Esophagus squamous epithelium (tissue), 4 donors: Measurements from ENCODE around the gene LCAT.

ENCODE experiments used
- POLR2A ChIP-seq, 4 donors: fragments of 450-650 bp; IDR thresholded peaks; one replicate each; pipeline ENCODE4 v1.6.1; 2017; ENCODE audit warnings: antibody characterized with exemption in 4 of 4, mild to moderate bottlenecking in 4 of 4, moderate library complexity in 3 of 4
- TF ChIP-seq, protein P1 (sequence below), 6 experiments: fragments of 450-650 bp in 4 of 6; fragments of 200-600 bp in 2 of 6; sonication (generic) in 2 of 6; IDR thresholded peaks; one replicate each; pipeline ENCODE4 v1.5.1; 2016 to 2019; ENCODE audit warnings: antibody characterized with exemption in 6 of 6, mild to moderate bottlenecking in 4 of 6, moderate library complexity in 4 of 6

DNA sequence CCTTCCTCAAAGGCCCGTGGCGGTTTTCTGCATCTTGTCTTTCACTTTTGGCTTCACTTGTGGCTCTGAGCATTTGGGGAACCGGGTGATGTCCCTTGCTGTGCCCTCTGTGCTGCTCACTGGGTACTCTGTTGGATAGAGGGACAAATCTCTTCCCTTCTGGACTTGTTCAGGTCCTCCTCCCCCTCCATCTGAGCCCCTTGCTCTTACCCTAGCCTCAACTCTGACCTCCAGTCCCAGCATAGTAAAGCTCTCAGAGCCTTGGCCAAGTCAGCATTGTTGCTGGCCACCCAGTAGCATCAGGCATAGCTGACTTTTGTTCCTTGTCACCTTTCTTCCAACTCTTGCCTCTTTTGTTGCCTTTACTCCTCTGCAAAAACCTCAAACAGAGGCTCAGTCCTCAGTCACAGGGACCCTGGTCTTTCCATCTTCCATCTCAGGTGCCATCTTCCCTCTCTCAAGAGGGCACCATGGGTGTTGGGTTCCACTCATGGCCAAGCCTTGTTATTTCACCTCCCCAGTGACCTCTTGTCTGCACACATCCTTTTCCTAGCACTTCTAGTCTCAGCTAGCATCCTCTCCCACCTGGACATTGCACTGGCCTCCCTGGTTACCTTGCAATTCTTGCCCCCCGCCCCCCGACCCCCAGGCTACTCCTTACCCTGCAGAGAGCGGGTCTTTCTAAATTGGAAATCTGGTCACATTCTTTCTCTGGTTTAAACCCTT lies 6.9 kb downstream of the LCAT start:
- TF ChIP-seq, protein P1, sequence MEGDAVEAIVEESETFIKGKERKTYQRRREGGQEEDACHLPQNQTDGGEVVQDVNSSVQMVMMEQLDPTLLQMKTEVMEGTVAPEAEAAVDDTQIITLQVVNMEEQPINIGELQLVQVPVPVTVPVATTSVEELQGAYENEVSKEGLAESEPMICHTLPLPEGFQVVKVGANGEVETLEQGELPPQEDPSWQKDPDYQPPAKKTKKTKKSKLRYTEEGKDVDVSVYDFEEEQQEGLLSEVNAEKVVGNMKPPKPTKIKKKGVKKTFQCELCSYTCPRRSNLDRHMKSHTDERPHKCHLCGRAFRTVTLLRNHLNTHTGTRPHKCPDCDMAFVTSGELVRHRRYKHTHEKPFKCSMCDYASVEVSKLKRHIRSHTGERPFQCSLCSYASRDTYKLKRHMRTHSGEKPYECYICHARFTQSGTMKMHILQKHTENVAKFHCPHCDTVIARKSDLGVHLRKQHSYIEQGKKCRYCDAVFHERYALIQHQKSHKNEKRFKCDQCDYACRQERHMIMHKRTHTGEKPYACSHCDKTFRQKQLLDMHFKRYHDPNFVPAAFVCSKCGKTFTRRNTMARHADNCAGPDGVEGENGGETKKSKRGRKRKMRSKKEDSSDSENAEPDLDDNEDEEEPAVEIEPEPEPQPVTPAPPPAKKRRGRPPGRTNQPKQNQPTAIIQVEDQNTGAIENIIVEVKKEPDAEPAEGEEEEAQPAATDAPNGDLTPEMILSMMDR (IDR thresholded peaks at IDR 0.05) = no peak
- TF ChIP-seq POLR2A (IDR thresholded peaks at IDR 0.05) = no peak
